GM13977 (cell line): ENCODE results near the gene OLIG1.

Experiments
- DNase-seq: peaks from one replicate; pipeline ENCODE4 v3.0.0; 2012; ENCODE audit warnings: low spot score
- in situ Hi-C: fragments of 300-500 bp; cut with MboI; formaldehyde crosslinking; loops from one replicate; pipeline ENCODE4 v1.12.0; 2022; ENCODE audit warnings: low sequenced_read_pairs, low pct_unique_long_range_greater_than_20kb, mixed read lengths, inconsistent platforms; ENCODE audit not compliant: unreplicated experiment
- TF ChIP-seq, protein P1 (sequence below): IDR thresholded peaks from 2 replicates; pipeline ENCODE4 v1.5.1; 2012; ENCODE audit warnings: mild to moderate bottlenecking, control low read depth; ENCODE audit not compliant: insufficient read depth; ENCODE audit errors: extremely low read depth, missing control alignments

The OLIG1 gene

DNA sequence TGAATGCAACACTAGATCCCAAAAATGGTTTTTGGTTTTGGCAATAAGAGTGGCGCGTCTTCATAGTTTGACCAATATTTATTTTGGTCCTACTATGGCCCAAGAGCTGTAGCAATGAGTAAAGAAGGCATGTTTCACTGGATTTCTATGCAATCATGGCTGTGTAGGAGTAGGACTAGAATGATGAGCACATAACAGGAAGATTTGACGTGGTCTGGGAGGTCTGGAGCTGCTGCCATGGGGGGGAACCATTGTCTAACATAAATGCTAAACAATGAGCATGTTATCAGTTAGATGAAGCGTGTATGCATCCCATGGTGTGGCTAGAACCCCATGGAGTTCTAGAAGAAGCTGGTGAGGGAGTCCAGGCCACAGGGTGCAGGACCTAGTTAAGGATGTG is 38.3 kb downstream of the OLIG1 start:
- in situ Hi-C loops = no loop called here
- DNase-seq = no peak
- TF ChIP-seq, protein P1, sequence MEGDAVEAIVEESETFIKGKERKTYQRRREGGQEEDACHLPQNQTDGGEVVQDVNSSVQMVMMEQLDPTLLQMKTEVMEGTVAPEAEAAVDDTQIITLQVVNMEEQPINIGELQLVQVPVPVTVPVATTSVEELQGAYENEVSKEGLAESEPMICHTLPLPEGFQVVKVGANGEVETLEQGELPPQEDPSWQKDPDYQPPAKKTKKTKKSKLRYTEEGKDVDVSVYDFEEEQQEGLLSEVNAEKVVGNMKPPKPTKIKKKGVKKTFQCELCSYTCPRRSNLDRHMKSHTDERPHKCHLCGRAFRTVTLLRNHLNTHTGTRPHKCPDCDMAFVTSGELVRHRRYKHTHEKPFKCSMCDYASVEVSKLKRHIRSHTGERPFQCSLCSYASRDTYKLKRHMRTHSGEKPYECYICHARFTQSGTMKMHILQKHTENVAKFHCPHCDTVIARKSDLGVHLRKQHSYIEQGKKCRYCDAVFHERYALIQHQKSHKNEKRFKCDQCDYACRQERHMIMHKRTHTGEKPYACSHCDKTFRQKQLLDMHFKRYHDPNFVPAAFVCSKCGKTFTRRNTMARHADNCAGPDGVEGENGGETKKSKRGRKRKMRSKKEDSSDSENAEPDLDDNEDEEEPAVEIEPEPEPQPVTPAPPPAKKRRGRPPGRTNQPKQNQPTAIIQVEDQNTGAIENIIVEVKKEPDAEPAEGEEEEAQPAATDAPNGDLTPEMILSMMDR = no peak

DNA sequence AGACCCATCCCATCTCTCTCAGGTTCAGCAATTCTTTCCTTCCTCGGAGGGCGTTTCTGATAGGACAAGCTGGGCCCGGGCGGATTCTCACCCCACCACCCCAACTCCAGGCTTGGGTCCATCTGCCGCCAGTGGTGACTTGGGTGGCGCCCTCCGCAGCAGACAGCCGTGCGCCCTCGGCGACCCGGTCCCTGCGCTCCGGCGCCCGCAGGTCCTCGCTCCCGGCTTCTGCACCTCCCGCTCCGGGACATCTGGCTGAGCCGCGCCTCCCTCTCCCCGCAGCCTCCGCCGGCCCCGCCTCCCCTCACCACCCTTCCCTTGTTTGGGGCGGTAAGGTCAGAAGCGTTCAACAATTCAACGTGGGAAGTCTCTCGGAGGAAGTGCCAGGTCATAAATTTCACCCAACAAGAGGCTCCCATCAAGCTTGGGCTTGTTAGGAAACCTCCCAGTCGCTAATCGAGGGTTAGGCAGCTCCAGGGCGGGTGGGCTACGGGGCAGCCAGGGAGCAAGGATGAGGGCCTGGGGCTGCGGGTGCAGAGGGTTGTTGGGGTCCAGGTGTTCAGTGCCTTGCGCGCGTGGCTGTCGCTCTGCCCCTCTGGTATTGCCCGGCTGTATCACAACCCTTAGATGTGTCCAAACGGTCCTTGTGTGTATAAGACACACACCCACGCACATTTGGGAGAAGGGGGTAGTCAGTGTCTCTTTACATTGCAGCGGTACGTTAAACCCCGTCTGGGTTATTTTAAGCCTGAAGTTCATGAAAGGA is 39.8 kb downstream of the OLIG1 start:
- TF ChIP-seq, protein P1 = no peak
- DNase-seq = no peak
- in situ Hi-C loops = no loop called here

DNA sequence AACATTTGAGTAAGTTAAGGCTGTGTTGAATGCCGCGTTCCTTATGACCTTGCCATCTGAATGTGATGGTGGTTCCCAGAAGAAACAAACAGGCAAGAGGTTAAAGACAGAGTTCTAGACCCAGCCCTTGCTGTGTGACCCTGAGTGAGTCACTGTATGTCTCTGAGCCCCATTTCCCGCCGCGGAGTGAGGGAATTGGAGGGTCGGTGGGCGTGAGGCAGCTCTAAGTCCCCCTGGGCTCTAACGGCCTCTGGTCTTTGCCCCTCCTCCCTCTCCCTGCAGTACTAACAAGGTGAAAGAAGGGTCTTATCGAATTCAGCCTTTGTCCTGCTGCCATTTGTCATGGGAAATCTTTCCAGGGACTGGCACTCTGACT is 40.4 kb downstream of the OLIG1 start:
- no peak for DNase-seq
- TF ChIP-seq, protein P1 = no peak
- in situ Hi-C loops = no loop called here

DNA sequence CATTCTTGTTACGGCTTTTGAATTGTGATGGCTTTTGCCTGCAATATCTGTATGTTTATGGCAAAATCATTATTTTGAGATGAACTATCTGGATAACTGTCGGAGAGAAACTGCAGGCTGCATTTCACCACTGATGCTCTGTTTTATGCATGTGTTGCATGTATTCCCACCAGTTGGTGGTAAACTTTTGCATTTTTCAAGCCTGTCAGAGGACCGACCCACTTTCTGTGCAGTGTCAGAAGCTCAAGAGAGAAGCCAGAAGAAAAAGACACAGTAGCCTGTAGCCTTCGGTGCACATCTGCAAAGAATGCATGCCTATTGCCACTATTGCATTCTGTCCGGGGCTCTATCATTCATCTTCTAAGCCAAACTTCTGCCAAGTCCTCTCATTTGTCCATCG is 41.6 kb downstream of the OLIG1 start:
- TF ChIP-seq, protein P1 = no peak
- in situ Hi-C loops = no loop called here

DNA sequence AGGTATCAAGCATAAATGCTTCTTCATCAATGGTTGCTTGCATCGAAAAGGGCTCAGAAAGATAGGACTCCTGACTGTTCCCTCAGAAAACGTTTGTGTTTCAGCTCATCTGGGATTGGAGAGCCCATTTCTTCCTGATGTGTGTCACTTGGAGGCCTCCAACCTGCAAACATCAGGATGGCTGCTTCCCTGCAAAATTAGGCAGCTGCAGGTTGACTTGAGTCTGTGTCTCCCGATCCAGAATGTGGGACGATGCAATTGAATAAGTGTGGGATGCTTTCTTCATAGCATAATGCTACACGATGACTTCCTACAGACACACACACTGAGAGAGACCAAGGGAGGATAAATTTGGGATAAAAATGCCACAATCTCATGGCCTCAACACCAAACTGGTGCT is 42.2 kb downstream of the OLIG1 start:
- DNase-seq = no peak
- TF ChIP-seq, protein P1 = no peak
- in situ Hi-C loops = no loop called here

More for the DNA sequence above, 41.6 kb downstream of the OLIG1 start:
- no peak for DNase-seq

DNA sequence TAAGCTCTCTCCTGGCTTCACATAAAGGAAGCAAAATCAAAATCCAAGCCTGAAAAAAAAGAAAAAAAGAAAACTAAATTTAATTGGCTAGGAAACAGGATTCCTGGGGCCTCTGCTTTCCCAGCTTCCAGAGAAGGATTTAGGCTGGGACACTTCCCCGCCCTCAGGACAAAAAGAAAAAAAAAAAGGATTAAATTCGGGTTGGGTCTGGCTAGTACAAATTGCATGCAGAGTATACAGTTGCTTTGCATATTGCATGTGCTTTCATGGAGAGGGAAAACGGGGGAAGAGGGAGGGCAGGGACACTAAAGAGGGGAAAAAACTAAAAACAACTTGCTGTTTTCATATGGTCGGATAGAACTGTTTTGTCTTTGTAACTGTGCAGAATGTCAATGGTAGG is 42.7 kb downstream of the OLIG1 start:
- in situ Hi-C loops = no loop called here

More for the DNA sequence above, 42.7 kb downstream of the OLIG1 start:
- DNase-seq = no peak
- TF ChIP-seq, protein P1 = no peak
